Measurements from ENCODE around the gene TANC1.

Gene TANC1

GRCh38 chr2:158928515-158928914, 39.9 kb upstream of the TANC1 start:
- TF ChIP-seq EZH2phosphoT487 (IDR thresholded peaks at IDR 0.05; ENCODE audit: borderline replicate concordance) (no peak), CTCF (conservative IDR thresholded peaks at IDR 0.05; ENCODE audit: low read length) (no peak)
- Histone ChIP-seq H3F3A (ENCODE audit: low read depth) (no peaks in the 10 kb centered on the region), H3K4me1 (ENCODE audit: insufficient read depth, low read length, poor library complexity, severe bottlenecking) (no peaks in the 10 kb centered on the region), H3K79me2 (ENCODE audit: insufficient read depth, low read length) (no peaks in the 10 kb centered on the region), H2AFZ (ENCODE audit: low read length) (no peak overlapping the region), H3K4me2 (ENCODE audit: low read depth, low read length, poor library complexity, severe bottlenecking) (no peak overlapping the region), H3K9ac (ENCODE audit: low read depth, low read length, poor library complexity, severe bottlenecking) (no peak overlapping the region), H3K9me2 (replicated peaks; ENCODE audit: low read depth, low read length) (no peaks in the 10 kb centered on the region), H3K36me3 (ENCODE audit: insufficient read depth, low read length) (no peaks in the 10 kb centered on the region), H3K9me3 (ENCODE audit: insufficient read depth, low read depth, low read length) (no peaks in the 10 kb centered on the region), H4K20me1 (ENCODE audit: insufficient read depth, low read length, poor library complexity, severe bottlenecking) (no peaks in the 10 kb centered on the region), H3K27me3 (ENCODE audit: insufficient read depth, low read length, poor library complexity, severe bottlenecking) (no peaks in the 10 kb centered on the region), H3K4me3 (ENCODE audit: low read length, poor library complexity, severe bottlenecking) (no peak overlapping the region)

DNA sequence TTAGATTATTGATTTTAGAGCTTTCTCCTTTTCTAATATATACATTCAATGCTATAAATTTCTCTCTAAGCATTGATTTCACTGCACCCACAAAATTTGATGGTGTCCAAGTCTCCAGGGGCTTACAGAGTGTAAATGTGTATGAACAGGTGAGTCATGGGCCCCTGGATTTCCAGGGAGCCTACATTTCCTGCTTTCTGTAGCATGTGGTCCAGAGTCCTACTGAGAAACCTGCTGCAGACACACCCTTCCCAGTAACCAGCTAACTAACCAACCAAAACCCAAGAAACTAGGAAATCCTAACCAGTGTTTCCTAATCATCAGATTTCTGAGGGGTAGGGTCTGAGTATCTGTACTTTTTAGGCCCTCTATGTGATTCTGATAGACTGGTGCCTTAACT, 39.5 kb upstream of the TANC1 start:
- H3F3A ChIP-seq (ENCODE audit: low read depth): no peaks in the 10 kb centered on the region
- H3K9me3 ChIP-seq (ENCODE audit: insufficient read depth, low read depth, low read length): no peaks in the 10 kb centered on the region
- H3K9me2 ChIP-seq (replicated peaks; ENCODE audit: low read depth, low read length): no peaks in the 10 kb centered on the region
- H3K79me2 ChIP-seq (ENCODE audit: insufficient read depth, low read length): no peaks in the 10 kb centered on the region
- H3K4me2 ChIP-seq (ENCODE audit: low read depth, low read length, poor library complexity, severe bottlenecking): no peak overlapping the region
- TF ChIP-seq EZH2phosphoT487 (IDR thresholded peaks at IDR 0.05; ENCODE audit: borderline replicate concordance): no peak
- no peak for TF ChIP-seq CTCF (conservative IDR thresholded peaks at IDR 0.05; ENCODE audit: low read length)
- no peaks in the 10 kb centered on the region for H4K20me1 ChIP-seq (ENCODE audit: insufficient read depth, low read length, poor library complexity, severe bottlenecking)
- no peaks in the 10 kb centered on the region for H3K36me3 ChIP-seq (ENCODE audit: insufficient read depth, low read length)
- H3K27me3 ChIP-seq (ENCODE audit: insufficient read depth, low read length, poor library complexity, severe bottlenecking): no peaks in the 10 kb centered on the region
- H3K9ac ChIP-seq (ENCODE audit: low read depth, low read length, poor library complexity, severe bottlenecking): no peak overlapping the region
- H3K4me1 ChIP-seq (ENCODE audit: insufficient read depth, low read length, poor library complexity, severe bottlenecking): no peaks in the 10 kb centered on the region
- H2AFZ ChIP-seq (ENCODE audit: low read length): no peak overlapping the region
- H3K4me3 ChIP-seq (ENCODE audit: low read length, poor library complexity, severe bottlenecking): no peak overlapping the region

GRCh38 chr2:158931572-158931971, 36.9 kb upstream of the TANC1 start:
- no peak overlapping the region for H3K4me3 ChIP-seq (ENCODE audit: low read length, poor library complexity, severe bottlenecking)
- H3K79me2 ChIP-seq (ENCODE audit: insufficient read depth, low read length): no peaks in the 10 kb centered on the region
- H3K36me3 ChIP-seq (ENCODE audit: insufficient read depth, low read length): no peaks in the 10 kb centered on the region
- H2AFZ ChIP-seq (ENCODE audit: low read length): no peak overlapping the region
- TF ChIP-seq EZH2phosphoT487 (IDR thresholded peaks at IDR 0.05; ENCODE audit: borderline replicate concordance) (no peak), CTCF (conservative IDR thresholded peaks at IDR 0.05; ENCODE audit: low read length) (no peak)
- H4K20me1 ChIP-seq (ENCODE audit: insufficient read depth, low read length, poor library complexity, severe bottlenecking): no peaks in the 10 kb centered on the region
- no peak overlapping the region for H3K9ac ChIP-seq (ENCODE audit: low read depth, low read length, poor library complexity, severe bottlenecking)
- H3K27me3 ChIP-seq (ENCODE audit: insufficient read depth, low read length, poor library complexity, severe bottlenecking): no peaks in the 10 kb centered on the region
- H3K9me3 ChIP-seq (ENCODE audit: insufficient read depth, low read depth, low read length): no peaks in the 10 kb centered on the region
- H3F3A ChIP-seq (ENCODE audit: low read depth): no peaks in the 10 kb centered on the region
- no peaks in the 10 kb centered on the region for H3K4me1 ChIP-seq (ENCODE audit: insufficient read depth, low read length, poor library complexity, severe bottlenecking)
- H3K9me2 ChIP-seq (replicated peaks; ENCODE audit: low read depth, low read length): no peaks in the 10 kb centered on the region
- H3K4me2 ChIP-seq (ENCODE audit: low read depth, low read length, poor library complexity, severe bottlenecking): no peak overlapping the region
